ENCODE measurements around the gene CIRBP.

- TF ChIP-seq GATA2 (IDR thresholded peaks at IDR 0.05; ENCODE audit: low read depth, low read length) (no peak), GATA3 (IDR thresholded peaks at IDR 0.05; ENCODE audit: low read depth, low read length) (no peak)
These were observed 34.2 kb upstream of the CIRBP start for GRCh38 chr19:1234955-1235380.

All from SH-SY5Y (cell line).